SK-N-SH treated with all-trans-retinoic acid at 6 μM for 48 hours (cell line): ENCODE measurements around the gene ZNF778.

Source experiments
- ATAC-seq: fragments of 200-7000 bp; cut with Tn5 transposase; 3 replicates; pipeline ENCODE4 v1.9.1; 2020; ENCODE audit warnings: mild to moderate bottlenecking, moderate library complexity
- ARNTL ChIP-seq: fragments of 450-650 bp; formaldehyde crosslinking; IDR thresholded peaks from 2 replicates; pipeline ENCODE4 v1.5.0; 2020; ENCODE audit warnings: low read depth, mild to moderate bottlenecking, moderate library complexity, borderline replicate concordance
- BACH2 ChIP-seq: fragments of 250-450 bp; sonication (Bioruptor Pico); IDR thresholded peaks from 2 replicates; pipeline ENCODE4 v1.9.0; 2021; ENCODE audit warnings: mild to moderate bottlenecking, borderline replicate concordance
- CREB5 ChIP-seq: fragments of 250-450 bp; sonication (Bioruptor Pico); IDR thresholded peaks from 2 replicates; pipeline ENCODE4 v1.5.1; 2020; ENCODE audit warnings: low read depth, mild to moderate bottlenecking, moderate library complexity
- CSRNP3 ChIP-seq: fragments of 250-450 bp; sonication (Bioruptor Pico); IDR thresholded peaks from 2 replicates; pipeline ENCODE4 v1.5.1; 2021; ENCODE audit warnings: mild to moderate bottlenecking, moderate library complexity
- OSR1 ChIP-seq: fragments of 250-450 bp; sonication (Bioruptor Pico); IDR thresholded peaks from 2 replicates; pipeline ENCODE4 v1.8.0; 2022; ENCODE audit warnings: moderate library complexity, mild to moderate bottlenecking, inconsistent platforms
- PATZ1 ChIP-seq: fragments of 250-450 bp; sonication (Bioruptor Pico); IDR thresholded peaks from 2 replicates; pipeline ENCODE4 v1.8.0; 2020; ENCODE audit warnings: mild to moderate bottlenecking, moderate library complexity, borderline replicate concordance
- POU6F1 ChIP-seq: fragments of 250-450 bp; sonication (Bioruptor Pico); IDR thresholded peaks from 2 replicates; pipeline ENCODE4 v1.8.0; 2021; ENCODE audit warnings: low read depth, mild to moderate bottlenecking, moderate library complexity, borderline replicate concordance
- RARB ChIP-seq: fragments of 250-450 bp; sonication (Bioruptor Pico); IDR thresholded peaks from 2 replicates; pipeline ENCODE4 v1.8.0; 2021; ENCODE audit warnings: mild to moderate bottlenecking, moderate library complexity
- SNAI2 ChIP-seq: fragments of 250-450 bp; sonication (Bioruptor Pico); IDR thresholded peaks from 2 replicates; pipeline ENCODE4 v1.5.0; 2020; ENCODE audit warnings: mild to moderate bottlenecking, moderate library complexity
- TCF4 ChIP-seq: fragments of 250-450 bp; sonication (Bioruptor Pico); IDR thresholded peaks from 2 replicates; pipeline ENCODE4 v1.8.0; 2021; ENCODE audit warnings: mild to moderate bottlenecking, moderate library complexity, borderline replicate concordance
- TOX ChIP-seq: fragments of 250-450 bp; sonication (Bioruptor Pico); IDR thresholded peaks from 2 replicates; pipeline ENCODE4 v1.8.0; 2021; ENCODE audit warnings: mild to moderate bottlenecking, moderate library complexity, borderline replicate concordance
- TSHZ2 ChIP-seq: fragments of 250-450 bp; sonication (Bioruptor Pico); IDR thresholded peaks from 2 replicates; pipeline ENCODE4 v1.5.0; 2020; ENCODE audit warnings: mild to moderate bottlenecking, moderate library complexity
- ZC3H10 ChIP-seq: fragments of 250-450 bp; sonication (Bioruptor Pico); IDR thresholded peaks from 2 replicates; pipeline ENCODE4 v1.5.1; 2021; ENCODE audit warnings: mild to moderate bottlenecking, moderate library complexity
- ZFP3 ChIP-seq: fragments of 250-450 bp; sonication (Bioruptor Pico); IDR thresholded peaks from 2 replicates; pipeline ENCODE4 v1.5.0; 2020; ENCODE audit warnings: mild to moderate bottlenecking, moderate library complexity
- ZFP30 ChIP-seq: fragments of 450-650 bp; formaldehyde crosslinking; IDR thresholded peaks from 2 replicates; pipeline ENCODE4 v1.5.0; 2022; ENCODE audit warnings: mild to moderate bottlenecking, moderate library complexity
- ZNF565 ChIP-seq: fragments of 450-650 bp; formaldehyde crosslinking; conservative IDR thresholded peaks from 2 replicates; pipeline ENCODE4 v1.5.0; 2020; ENCODE audit warnings: low read depth, mild to moderate bottlenecking, moderate library complexity
- ZNF70 ChIP-seq: fragments of 450-650 bp; formaldehyde crosslinking; IDR thresholded peaks from 2 replicates; pipeline ENCODE4 v1.5.0; 2020; ENCODE audit warnings: mild to moderate bottlenecking, moderate library complexity
- ZNF8 ChIP-seq: fragments of 450-650 bp; formaldehyde crosslinking; IDR thresholded peaks from 2 replicates; pipeline ENCODE4 v1.5.0; 2020; ENCODE audit warnings: mild to moderate bottlenecking, moderate library complexity

Gene ZNF778

GRCh38 chr16:89277049-89277448 is 59.5 kb downstream of the ZNF778 start:
- TF ChIP-seq ZFP3 (CRISPR knock-in tag), result no peak
- TF ChIP-seq ZNF565 (CRISPR knock-in tag), result no peak
- TF ChIP-seq ZNF8 (CRISPR knock-in tag), result no peak
- no peak for TF ChIP-seq CREB5 (CRISPR knock-in tag)
- TF ChIP-seq TOX (CRISPR knock-in tag), result no peak
- no peak; the same call in 2 of the 3 replicates for ATAC-seq

GRCh38 chr16:89277641-89278341 is 60.3 kb downstream of the ZNF778 start:
- no peak for ATAC-seq
- TF ChIP-seq ZC3H10, result no peak
- no peak for TF ChIP-seq RARB (CRISPR knock-in tag)
- TF ChIP-seq CREB5 (CRISPR knock-in tag), result no peak
- no peak for TF ChIP-seq ZNF565 (CRISPR knock-in tag)
- no peak for TF ChIP-seq ZNF70 (CRISPR knock-in tag)
- no peak for TF ChIP-seq BACH2

GRCh38 chr16:89278441-89279240 is 61.1 kb downstream of the ZNF778 start:
- no peak for ATAC-seq
- TF ChIP-seq ARNTL (CRISPR knock-in tag) (no peak), BACH2 (no peak), PATZ1 (CRISPR knock-in tag) (no peak), ZNF565 (CRISPR knock-in tag) (no peak), SNAI2 (CRISPR knock-in tag) (no peak), CREB5 (CRISPR knock-in tag) (no peak), TCF4 (CRISPR knock-in tag) (no peak), POU6F1 (no peak), OSR1 (CRISPR knock-in tag) (no peak), CSRNP3 (CRISPR knock-in tag) (no peak), ZNF8 (CRISPR knock-in tag) (no peak), TSHZ2 (no peak), ZC3H10 (no peak), ZFP30 (no peak)
- TF ChIP-seq, all 23 proteins: peak for 0
